ENCODE data around the gene ACOX3.

The ACOX3 gene

GRCh38 chr4:8404791-8405515 is 35.6 kb downstream of the ACOX3 start:
- no peak for DNase-seq (ENCODE audit: low read depth in 2 of 2)

DNA sequence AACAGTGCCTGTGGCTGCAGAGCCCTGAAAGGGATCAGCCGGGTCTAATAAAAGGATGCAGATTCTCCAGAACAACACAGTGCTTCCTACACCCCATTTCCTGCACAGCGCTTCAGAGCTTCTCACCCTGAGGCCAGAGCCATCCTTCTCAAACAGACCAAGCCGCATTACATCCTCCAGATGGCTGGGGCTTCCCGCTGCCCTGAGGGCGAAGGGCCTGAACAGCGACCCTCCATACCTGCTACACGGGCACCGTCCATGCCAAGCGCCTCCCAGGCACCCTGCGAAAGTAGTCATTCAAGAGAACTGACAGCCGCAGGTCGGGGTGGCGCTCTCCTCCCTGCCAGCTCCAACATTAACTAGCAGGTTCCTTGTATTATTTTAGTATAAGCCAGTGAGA is 36.5 kb downstream of the ACOX3 start:
- DNase-seq (ENCODE audit: low read depth in 2 of 2), result no peak

DNA sequence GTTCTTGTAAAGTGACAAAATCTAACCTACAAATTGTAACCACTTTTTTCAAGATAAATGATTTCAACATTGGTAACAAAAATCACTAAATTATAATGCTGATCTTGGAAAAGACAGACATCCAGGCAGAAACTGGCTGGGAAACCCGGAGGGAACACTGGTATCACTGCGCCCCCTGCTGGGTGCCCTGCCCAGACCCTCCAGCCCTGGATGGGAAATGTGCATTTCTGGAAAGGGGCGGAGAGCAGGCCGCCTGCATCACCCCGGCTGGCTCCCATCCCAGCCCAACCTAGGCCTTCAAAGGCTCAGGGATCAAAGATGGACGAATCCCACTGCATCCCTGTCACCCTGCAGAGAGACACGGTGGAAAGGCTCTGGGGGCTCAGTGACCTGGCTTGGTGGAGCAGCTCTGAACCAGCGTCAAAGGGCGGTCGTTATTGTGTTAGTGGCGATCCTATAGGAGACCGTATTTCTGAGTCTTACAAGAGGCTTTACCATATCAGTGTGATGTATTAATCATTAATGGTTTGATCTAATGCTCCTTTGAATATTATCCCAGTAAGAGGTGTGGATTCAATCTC is 37.3 kb downstream of the ACOX3 start:
- peak; percentile 51 to 52 for DNase-seq (ENCODE audit: low read depth in 2 of 2)

DNA sequence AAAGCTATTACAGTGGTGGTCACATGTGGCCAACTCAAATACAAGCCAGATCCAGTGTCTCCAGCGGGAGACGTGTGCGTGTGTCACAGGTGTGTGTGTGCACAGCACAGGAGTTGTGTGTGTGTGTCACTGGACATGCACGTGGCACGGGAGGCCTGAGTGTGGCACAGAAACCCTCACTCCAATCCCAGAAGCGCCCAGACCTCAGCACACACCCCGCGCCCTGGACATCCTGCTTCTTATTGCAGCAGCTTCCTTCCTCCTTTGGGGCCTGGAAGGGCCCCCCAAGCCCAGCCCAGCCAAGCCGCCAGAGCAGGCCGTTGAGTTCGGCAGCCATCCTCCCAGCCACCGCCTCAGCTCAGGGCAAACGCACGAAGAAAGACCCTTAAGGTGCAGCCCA is 37.9 kb downstream of the ACOX3 start:
- DNase-seq (ENCODE audit: low read depth in 2 of 2), result no peak

- no peak for DNase-seq (ENCODE audit: low read depth in 2 of 2)
These were observed 38.3 kb downstream of the ACOX3 start for GRCh38 chr4:8402181-8402597.

- DNase-seq (ENCODE audit: low read depth in 2 of 2), result no peak
These were observed 38.9 kb downstream of the ACOX3 start for GRCh38 chr4:8401665-8402064.

- DNase-seq (ENCODE audit: low read depth in 2 of 2), result no peak
These were observed 39.7 kb downstream of the ACOX3 start for GRCh38 chr4:8400632-8401325.

DNA sequence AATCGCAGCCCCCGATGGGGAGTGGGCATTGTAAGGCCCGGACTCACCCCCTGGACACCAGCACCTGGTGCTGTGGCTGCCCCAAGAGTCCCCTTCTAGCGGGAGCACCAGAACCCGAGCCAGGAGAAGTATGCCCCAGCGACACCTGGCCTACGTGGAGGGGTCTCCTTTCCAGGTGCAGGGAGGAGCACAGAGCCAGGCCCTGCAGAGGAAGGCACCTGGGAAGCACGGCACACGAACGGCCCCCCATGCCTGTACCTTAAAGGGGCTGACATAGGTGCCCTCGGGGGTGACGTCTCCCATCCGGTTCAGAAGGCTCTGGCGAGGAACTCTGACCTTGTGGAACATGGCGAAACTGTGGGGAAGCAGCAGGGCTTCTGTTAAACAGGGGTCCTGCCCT is 41.2 kb downstream of the ACOX3 start:
- DNase-seq (ENCODE audit: low read depth in 2 of 2), result no peak

- DNase-seq (ENCODE audit: low read depth in 2 of 2), result no peak
These were observed 42.2 kb downstream of the ACOX3 start for GRCh38 chr4:8398347-8398746.

GRCh38 chr4:8396762-8397406 is 43.6 kb downstream of the ACOX3 start:
- no peak for DNase-seq (ENCODE audit: low read depth in 2 of 2)

GRCh38 chr4:8395504-8396296 is 44.8 kb downstream of the ACOX3 start:
- DNase-seq (ENCODE audit: low read depth in 2 of 2), result no peak

DNA sequence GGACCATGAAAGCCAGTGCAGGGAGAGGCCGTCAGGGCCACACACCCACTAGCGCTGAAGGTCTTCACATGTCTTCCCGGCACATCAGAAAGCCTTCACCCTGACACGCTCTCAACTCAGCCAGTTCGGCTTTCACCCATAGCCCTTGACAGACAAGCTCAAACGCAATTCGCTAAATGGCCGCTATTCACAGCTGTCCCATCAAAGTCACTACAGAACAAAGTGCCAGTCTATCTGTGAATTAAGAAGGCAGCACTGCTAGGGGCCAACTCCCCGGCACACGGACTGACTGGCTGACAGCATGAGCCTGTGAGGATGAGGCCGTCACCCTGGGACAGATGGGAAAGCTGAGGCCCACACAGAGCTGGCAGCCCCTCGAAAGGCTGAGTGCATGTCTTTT is 45.7 kb downstream of the ACOX3 start:
- no peak for DNase-seq (ENCODE audit: low read depth in 2 of 2)

DNA sequence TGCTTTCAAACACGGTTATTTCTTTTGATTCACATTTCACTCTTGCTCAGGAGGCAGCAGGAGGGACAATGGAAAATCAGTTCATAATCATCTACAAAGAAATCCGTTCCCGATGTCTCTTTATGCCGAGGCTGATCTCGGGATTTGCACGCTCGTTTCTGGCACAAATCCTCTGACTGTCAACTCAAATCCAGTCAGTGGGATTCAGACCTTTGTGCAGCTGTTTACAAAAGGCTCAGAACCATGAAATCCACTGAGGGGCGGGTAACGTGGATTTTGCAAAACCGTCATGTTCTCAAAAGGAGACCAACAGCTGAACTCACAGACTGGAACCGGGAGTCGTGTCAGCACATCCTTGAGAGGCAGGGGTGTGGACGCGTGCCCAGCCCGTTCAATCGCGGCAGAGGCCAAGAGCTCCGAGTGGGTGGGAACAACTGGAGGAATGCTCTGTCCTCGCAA is 46.4 kb downstream of the ACOX3 start:
- no peak for DNase-seq (ENCODE audit: low read depth in 2 of 2)

- peak; percentile 64 to 68 for DNase-seq (ENCODE audit: low read depth in 2 of 2)
These were observed 46.9 kb downstream of the ACOX3 start for GRCh38 chr4:8393593-8394038.

GRCh38 chr4:8392591-8393190 is 47.8 kb downstream of the ACOX3 start:
- no peak for DNase-seq (ENCODE audit: low read depth in 2 of 2)

GRCh38 chr4:8391972-8392371 is 48.6 kb downstream of the ACOX3 start:
- no peak for DNase-seq (ENCODE audit: low read depth in 2 of 2)

GRCh38 chr4:8391071-8391470 is 49.5 kb downstream of the ACOX3 start:
- DNase-seq (ENCODE audit: low read depth in 2 of 2), result no peak

DNA sequence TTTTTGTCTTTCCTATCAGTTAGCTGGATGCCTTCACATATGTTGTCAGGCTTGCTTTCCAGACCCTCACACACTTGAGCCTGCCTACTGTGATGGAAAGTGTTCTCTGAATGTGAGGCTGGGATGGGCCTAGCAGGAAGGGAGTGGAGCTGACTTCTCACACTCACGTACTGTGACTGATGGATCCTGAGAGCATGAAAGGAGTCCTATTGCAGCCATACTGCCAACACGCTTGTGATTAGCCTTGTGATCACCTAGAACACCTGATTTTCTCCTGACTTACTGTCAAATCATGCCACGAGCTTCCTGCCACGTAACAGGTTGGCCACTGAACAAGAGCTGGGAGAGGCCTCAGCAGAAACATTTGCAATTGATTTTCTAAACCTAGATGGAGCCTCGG is 49.9 kb downstream of the ACOX3 start:
- no peak for DNase-seq (ENCODE audit: low read depth in 2 of 2)

- DNase-seq (ENCODE audit: low read depth in 2 of 2), result no peak
These were observed 52.0 kb downstream of the ACOX3 start for GRCh38 chr4:8388528-8388870.

GRCh38 chr4:8387615-8388527 is 52.7 kb downstream of the ACOX3 start:
- no peak for DNase-seq (ENCODE audit: low read depth in 2 of 2)

Measured in fibroblast of skin of left quadriceps (primary cell).